GM18867 (cell line): Measurements from ENCODE around the gene PRR5L.

Experiments
- ATAC-seq: cut with Tn5 transposase; IDR thresholded peaks from one replicate; pipeline ENCODE4 v1.9.1; 2021; ENCODE audit warnings: mild to moderate bottlenecking, moderate library complexity; ENCODE audit not compliant: unreplicated experiment

The PRR5L gene

GRCh38 chr11:36398231-36398953, 102.3 kb downstream of the PRR5L start:
- no peak for ATAC-seq

- no peak for ATAC-seq
Measured at GRCh38 chr11:36399236-36399635, 103.1 kb downstream of the PRR5L start.

- ATAC-seq, result no peak
Measured at GRCh38 chr11:36399745-36400144, 103.7 kb downstream of the PRR5L start.

- no peak for ATAC-seq
Measured at GRCh38 chr11:36400766-36401455, 104.8 kb downstream of the PRR5L start.

GRCh38 chr11:36402568-36403170, 106.6 kb downstream of the PRR5L start:
- ATAC-seq, result no peak

- ATAC-seq, result no peak
Measured at GRCh38 chr11:36403661-36404060, 107.6 kb downstream of the PRR5L start.

- ATAC-seq, result no peak
Measured at GRCh38 chr11:36404831-36405230, 108.7 kb downstream of the PRR5L start.

- ATAC-seq, result no peak
Measured at GRCh38 chr11:36405585-36406367, 109.7 kb downstream of the PRR5L start.

- ATAC-seq, result no peak
Measured at GRCh38 chr11:36407356-36407755, 111.3 kb downstream of the PRR5L start.

GRCh38 chr11:36408498-36409136, 112.5 kb downstream of the PRR5L start:
- no peak for ATAC-seq

GRCh38 chr11:36409152-36409816, 113.2 kb downstream of the PRR5L start:
- no peak for ATAC-seq

GRCh38 chr11:36411202-36411640, 115.1 kb downstream of the PRR5L start:
- peak; percentile 72 for ATAC-seq

GRCh38 chr11:36412781-36413383, 116.8 kb downstream of the PRR5L start:
- no peak for ATAC-seq

- ATAC-seq, result no peak
Measured at GRCh38 chr11:36417154-36417553, 121.1 kb downstream of the PRR5L start.

GRCh38 chr11:36419791-36420424, 123.8 kb downstream of the PRR5L start:
- no peak for ATAC-seq

GRCh38 chr11:36421546-36422155, 125.6 kb downstream of the PRR5L start:
- ATAC-seq, result no peak

GRCh38 chr11:36425561-36426081, 129.5 kb downstream of the PRR5L start:
- no peak for ATAC-seq

- ATAC-seq, result no peak
Measured at GRCh38 chr11:36426226-36426848, 130.2 kb downstream of the PRR5L start.
